Muscle layer of duodenum (tissue), 2 donors: ENCODE results near the gene ZWILCH.

Experiments
- H3K27ac ChIP-seq: one replicate; pipeline ENCODE4 v1.7.0; 2013; ENCODE audit warnings: mild to moderate bottlenecking, low read length
- H3K27me3 ChIP-seq: one replicate; pipeline ENCODE4 v1.7.0; 2013; ENCODE audit warnings: low read depth, mild to moderate bottlenecking, control low read depth, low read length
- H3K36me3 ChIP-seq, 2 donors: one replicate each; pipeline ENCODE4 v1.7.0; 2013; ENCODE audit warnings: low read length in 2 of 2, control low read depth in 1 of 2, mild to moderate bottlenecking in 1 of 2; ENCODE audit not compliant: insufficient read depth in 2 of 2, control insufficient read depth in 1 of 2
- H3K4me1 ChIP-seq, 2 donors: one replicate each; pipeline ENCODE4 v1.7.0; 2013; ENCODE audit warnings: low read length in 2 of 2, mild to moderate bottlenecking in 2 of 2, control low read depth in 1 of 2, moderate library complexity in 1 of 2; ENCODE audit not compliant: insufficient read depth in 2 of 2, control insufficient read depth in 1 of 2
- H3K4me3 ChIP-seq, 2 donors: one replicate each; pipeline ENCODE4 v1.7.0; 2013; ENCODE audit warnings: low read length in 2 of 2, low read depth in 1 of 2, mild to moderate bottlenecking in 1 of 2
- H3K9me3 ChIP-seq, 2 donors: one replicate each; pipeline ENCODE4 v1.7.0; 2013; ENCODE audit warnings: low read length in 2 of 2, control low read depth in 1 of 2, mild to moderate bottlenecking in 1 of 2; ENCODE audit not compliant: control insufficient read depth in 1 of 2
- donor health status: healthy.

Gene ZWILCH

DNA sequence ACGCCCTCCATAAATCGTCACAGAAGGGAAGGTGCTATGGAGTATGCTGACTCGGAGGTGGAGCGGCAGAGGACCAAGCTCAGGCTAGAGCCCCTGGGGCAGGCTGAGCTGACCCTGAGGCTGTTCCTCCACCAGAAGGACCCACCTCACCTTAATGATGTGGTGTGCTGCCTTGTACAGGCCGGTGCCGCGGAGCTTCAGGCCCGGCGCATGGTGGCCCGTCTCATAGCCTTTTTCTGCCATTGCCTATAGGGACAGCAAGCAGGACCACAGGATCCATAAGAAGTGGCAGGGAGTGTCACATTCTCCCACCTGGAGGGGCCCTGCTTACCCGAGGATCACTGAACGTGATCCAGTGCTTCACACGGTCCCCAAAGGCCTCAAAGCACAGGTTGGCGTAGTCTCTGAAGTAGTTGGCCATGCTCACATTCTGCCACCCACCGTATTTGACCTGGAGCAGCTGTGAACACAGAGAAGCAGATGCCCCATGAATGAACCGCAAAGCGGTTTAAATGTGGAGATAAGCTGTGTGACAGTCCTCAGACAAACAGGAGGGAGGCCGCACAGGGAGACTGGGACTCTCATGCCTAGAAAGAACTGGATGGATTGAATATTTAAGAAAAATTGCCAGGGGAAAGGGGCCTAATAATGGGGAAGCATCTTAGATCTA lies 55.9 kb downstream of the ZWILCH start:
- no peaks in the 10 kb centered on the region for H3K9me3 ChIP-seq
- no peaks in the 10 kb centered on the region for H3K27me3 ChIP-seq
- no peaks in the 10 kb centered on the region for H3K36me3 ChIP-seq
- no peak overlapping the region for H3K4me3 ChIP-seq
- no peak overlapping the region for H3K27ac ChIP-seq
- H3K4me1 ChIP-seq, result no peaks in the 10 kb centered on the region

DNA sequence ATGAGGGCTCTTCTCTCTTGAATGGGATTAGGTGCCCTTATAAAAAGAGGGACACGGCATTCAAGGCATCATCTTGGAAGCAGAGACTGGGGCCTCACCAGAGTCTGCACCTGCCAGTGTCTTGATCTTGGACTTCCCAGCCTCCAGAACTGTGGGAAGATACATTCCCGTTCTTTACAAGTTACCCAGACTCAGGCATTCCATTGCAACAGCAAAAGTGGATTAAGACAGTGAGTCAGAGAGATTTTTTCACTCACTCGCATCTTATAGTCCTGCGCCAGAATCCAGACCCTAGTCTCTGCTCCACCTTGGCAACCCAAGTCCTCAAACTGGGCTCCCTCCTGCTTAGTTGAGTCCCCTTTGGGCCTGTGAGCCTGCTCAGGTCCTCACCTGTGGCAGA lies 58.0 kb downstream of the ZWILCH start:
- H3K4me1 ChIP-seq, result no peaks in the 10 kb centered on the region
- H3K27ac ChIP-seq, result no peak overlapping the region
- H3K27me3 ChIP-seq, result no peaks in the 10 kb centered on the region
- H3K9me3 ChIP-seq, result no peaks in the 10 kb centered on the region
- H3K36me3 ChIP-seq, result no peaks in the 10 kb centered on the region
- no peak overlapping the region for H3K4me3 ChIP-seq

DNA sequence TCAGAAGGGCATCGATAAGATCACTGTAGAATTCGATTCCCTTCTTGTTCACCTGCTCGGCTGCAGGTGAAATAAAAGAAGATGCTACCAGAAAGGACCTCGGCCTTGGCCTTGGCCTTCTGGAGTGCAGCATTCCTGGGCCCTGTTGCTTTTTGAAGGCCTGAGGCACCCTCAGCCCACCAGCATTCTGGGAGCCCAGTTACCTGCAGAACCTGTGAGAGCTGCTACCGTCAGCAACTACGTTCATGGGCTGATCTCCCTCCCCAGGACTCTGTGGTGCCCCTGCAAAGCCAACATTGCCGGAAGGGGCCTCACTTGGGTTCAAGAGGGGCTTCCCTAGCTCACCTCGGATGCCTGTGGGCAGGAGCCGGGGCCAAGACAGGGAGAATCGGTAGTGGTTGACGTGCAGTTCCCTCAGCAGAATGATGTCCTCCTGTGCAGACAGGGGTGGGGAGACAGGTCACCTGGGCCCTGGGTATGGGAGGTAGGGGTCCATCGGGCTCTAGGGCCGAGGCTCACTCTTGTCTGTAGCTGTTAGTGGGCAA lies 58.5 kb downstream of the ZWILCH start:
- H3K27me3 ChIP-seq, result no peaks in the 10 kb centered on the region
- H3K9me3 ChIP-seq, result no peaks in the 10 kb centered on the region
- H3K4me1 ChIP-seq, result no peaks in the 10 kb centered on the region
- no peak overlapping the region for H3K27ac ChIP-seq
- H3K36me3 ChIP-seq, result no peaks in the 10 kb centered on the region
- H3K4me3 ChIP-seq, result no peak overlapping the region

DNA sequence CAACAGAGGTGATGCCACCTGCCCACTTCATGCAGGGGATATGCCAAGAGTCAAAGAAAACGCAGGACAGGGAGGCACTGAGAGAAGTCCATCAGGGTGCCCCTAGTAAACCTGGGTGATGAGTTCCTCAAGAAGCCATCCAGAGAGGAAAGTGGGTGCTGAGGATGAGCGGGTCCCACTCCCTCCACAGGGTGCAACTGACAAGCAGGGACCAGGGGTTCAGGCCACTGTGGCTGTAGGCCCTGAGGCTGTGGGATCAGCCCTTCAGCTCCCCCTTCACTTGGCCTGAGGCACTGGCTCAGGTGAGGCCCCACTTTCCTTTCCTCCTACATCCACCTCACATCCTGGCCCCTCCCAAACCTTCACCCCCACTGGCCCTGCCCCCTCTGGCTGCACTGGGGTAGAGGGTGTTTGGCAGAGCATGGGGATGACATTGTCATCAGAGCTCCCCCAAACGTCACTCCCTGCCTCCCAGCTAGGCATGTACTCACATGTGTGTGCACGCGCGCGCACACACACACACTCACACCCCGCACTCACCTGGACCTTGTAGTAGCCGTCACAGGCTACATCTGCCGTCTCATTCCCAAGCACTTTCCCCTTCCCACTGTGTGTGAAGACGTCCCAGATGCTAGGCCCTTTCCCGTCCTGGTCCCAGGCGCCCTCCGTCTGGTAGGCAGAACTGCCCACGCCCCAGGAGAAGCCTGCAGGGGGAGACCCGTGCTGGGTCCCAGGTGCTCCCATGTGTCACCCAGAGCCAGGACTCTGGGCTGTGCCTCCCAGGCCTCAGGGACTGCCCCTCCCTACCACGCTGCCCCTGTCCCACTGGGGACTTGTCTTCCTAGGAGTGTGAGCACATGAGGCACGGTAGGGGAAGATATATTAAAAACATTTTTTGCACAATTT lies 59.3 kb downstream of the ZWILCH start:
- no peak overlapping the region for H3K4me3 ChIP-seq
- H3K27ac ChIP-seq, result no peak overlapping the region
- H3K4me1 ChIP-seq, result no peaks in the 10 kb centered on the region
- H3K36me3 ChIP-seq, result no peaks in the 10 kb centered on the region
- H3K27me3 ChIP-seq, result no peaks in the 10 kb centered on the region
- no peaks in the 10 kb centered on the region for H3K9me3 ChIP-seq

DNA sequence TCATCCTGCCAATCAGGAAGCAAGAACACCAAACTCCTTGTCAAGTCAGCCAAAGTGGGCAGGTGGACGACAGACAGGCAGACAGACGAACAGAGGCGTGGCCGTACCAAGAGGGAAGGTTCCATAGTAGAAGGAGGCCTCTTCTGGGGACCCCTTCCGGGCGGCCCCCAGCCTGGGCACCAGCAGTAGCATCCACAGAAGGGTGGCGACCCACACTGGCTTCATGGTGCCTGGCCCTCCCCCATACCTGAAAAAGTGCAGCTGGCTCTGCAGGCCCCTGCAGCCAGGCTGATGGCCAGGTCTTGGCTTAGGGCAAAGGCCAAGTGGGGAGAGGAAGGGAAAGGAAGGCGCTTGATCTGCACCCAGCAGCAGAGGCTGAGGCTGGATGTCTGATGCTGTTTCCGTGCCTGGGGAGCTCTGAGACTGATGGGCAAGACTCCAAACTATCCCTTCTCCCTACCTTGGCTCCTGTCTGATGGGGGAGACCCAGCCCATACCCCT lies 60.1 kb downstream of the ZWILCH start:
- Histone ChIP-seq H3K27ac (no peak overlapping the region), H3K4me3 (no peak overlapping the region), H3K4me1 (no peaks in the 10 kb centered on the region), H3K27me3 (no peaks in the 10 kb centered on the region), H3K9me3 (no peaks in the 10 kb centered on the region), H3K36me3 (no peaks in the 10 kb centered on the region)

DNA sequence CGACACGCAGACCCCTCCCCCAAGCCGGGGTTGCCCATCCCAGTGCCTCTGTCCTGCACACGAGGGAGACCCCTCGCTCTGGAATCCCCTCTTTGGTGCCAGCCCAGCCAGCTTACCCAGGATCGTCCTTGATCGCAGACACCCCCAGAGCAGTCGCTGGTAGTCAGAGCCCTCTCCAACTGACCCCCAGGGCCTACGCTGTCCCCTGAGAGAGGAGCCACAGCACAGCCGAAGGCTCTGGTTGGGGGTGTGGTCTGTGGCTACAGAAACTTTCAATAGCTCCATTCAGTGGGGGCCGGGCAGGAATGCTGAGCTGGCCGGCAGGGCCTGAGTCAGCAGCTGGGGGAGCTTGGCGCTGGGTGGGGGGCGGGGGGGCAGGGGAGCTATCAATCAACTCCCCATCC lies 60.6 kb downstream of the ZWILCH start, which contains the start of gene LCTL:
TSS of gene LCTL (minus strand) at position 258 of the 404 bp plus-strand sequence. CDS start 633 bp downstream, outside the sequence.
- Histone ChIP-seq H3K27me3 (no peaks in the 10 kb centered on the region), H3K36me3 (no peaks in the 10 kb centered on the region), H3K27ac (no peak within 1 kb of the TSS), H3K9me3 (no peaks in the 10 kb centered on the region), H3K4me1 (no peaks in the 10 kb centered on the region), H3K4me3 (no peak within 1 kb of the TSS)

DNA sequence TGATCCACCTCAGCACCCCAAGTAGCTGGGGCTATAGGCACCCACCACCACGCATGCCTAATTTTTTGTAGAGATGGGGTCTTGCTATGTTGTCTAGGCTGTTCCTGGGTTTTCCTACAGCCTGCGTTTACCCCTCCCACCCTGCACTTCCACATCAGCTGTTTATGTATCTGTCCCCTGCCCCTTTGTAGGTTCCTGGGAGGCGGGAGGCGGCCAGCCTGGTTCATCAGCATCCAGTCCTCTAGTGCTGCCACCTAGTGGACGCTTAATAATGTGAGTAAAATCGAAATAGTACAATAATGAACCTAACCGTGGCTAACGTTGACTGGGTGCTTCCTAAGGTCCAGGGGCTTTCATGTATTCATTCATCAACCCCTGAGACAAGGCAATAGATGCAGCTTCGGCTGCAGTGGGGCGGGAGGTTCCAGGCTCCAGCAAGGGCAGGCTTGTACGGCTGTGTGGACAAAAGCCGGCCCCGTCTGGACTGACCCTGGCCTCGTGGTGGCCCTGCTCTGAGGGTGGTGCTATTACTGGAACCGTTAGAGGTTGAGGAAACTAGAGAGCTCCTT lies 61.9 kb downstream of the ZWILCH start:
- no peaks in the 10 kb centered on the region for H3K4me1 ChIP-seq
- no peaks in the 10 kb centered on the region for H3K36me3 ChIP-seq
- no peaks in the 10 kb centered on the region for H3K9me3 ChIP-seq
- no peaks in the 10 kb centered on the region for H3K27me3 ChIP-seq
- no peak overlapping the region for H3K27ac ChIP-seq
- no peak overlapping the region for H3K4me3 ChIP-seq

DNA sequence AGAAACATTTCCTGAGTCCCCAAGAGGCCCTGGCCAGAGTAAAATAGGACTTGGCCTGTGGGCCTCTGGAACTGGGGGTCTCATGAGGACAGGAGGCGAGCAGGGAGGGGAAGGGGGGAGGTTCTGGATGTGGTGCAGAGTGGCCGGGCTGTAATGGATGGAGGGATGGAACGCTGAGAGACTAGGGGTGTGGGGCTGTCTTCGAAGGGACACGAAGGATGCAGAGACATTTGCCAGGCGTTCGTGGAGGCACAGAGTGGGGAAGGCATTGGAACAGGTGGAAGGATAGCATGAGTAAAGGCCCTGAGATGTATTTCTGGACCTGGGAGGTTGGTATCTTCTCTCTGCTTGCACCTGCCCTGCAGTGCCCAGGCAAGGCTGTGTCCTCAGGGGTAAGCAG lies 62.8 kb downstream of the ZWILCH start:
- Histone ChIP-seq H3K36me3 (no peaks in the 10 kb centered on the region), H3K9me3 (no peaks in the 10 kb centered on the region), H3K4me3 (no peak overlapping the region), H3K27me3 (no peaks in the 10 kb centered on the region), H3K4me1 (no peaks in the 10 kb centered on the region), H3K27ac (no peak overlapping the region)

DNA sequence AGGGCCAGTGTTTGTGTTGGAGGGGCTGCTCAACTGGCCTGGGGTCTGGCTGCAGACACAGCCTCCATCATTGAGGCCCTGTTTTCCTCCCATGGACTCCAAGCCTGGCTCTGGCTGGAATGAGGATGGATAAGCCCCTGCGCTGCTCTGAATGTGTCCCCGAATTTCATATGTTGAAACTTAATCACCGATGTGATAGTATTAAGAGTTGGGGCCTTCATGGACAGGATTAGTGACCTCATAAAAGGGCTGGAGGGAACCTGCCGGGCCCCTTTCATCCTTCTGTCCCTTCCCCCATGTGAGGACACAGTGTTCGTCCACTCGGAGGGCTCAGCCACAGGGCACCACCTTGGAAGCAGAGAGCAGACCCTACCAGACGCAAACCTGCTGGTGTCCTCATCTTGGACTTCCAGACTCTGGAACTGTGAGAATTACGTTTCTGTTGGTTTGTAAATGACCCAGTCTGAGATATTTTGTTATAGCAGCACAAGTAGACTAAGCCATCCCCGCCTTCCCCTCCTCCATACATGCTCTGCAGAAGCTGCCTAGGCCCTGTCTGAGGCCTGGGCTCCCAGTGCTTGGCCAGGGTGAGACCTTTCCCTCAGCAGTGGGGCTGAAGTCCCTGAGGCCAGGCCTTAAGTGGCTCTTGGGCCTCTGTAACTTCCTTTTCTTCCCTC lies 64.5 kb downstream of the ZWILCH start:
- H3K36me3 ChIP-seq, result no peaks in the 10 kb centered on the region
- no peaks in the 10 kb centered on the region for H3K27me3 ChIP-seq
- no peak overlapping the region for H3K4me3 ChIP-seq
- no peaks in the 10 kb centered on the region for H3K4me1 ChIP-seq
- no peak overlapping the region for H3K27ac ChIP-seq
- H3K9me3 ChIP-seq, result no peaks in the 10 kb centered on the region

DNA sequence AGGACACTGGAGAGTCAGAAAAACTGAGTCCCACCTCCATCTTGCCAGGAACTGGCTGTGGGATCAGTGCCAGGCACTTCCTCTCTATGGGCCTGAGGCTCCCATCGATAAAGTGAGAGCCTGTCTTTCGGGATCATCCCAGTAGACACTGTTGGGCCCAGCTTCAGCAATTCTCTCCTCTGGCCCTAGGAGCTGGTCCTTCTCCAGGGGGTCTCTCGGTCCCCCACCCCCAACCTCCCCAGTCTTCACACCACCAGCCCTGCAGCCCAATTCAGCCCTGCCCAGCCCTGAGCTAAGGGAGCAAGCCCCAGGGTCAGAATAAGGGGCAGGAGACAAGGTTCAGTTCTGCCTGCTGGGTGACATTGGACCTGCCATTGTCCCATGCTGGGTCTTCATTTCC lies 65.2 kb downstream of the ZWILCH start:
- Histone ChIP-seq H3K4me3 (no peak overlapping the region), H3K9me3 (no peaks in the 10 kb centered on the region), H3K36me3 (no peaks in the 10 kb centered on the region), H3K27me3 (no peaks in the 10 kb centered on the region), H3K27ac (no peak overlapping the region), H3K4me1 (no peaks in the 10 kb centered on the region)
